Ishikawa (cell line): Measurements from ENCODE around the gene ABR.

ENCODE experiments used
- TAF1 ChIP-seq: IDR thresholded peaks from 2 replicates; pipeline ENCODE4 v1.6.1; 2012; ENCODE audit warnings: low read depth, mild to moderate bottlenecking
- ZBTB7A ChIP-seq: IDR thresholded peaks from 2 replicates; pipeline ENCODE4 v1.6.1; 2012; ENCODE audit warnings: low read depth
- TF ChIP-seq, protein P1 (sequence below): IDR thresholded peaks from 2 replicates; pipeline ENCODE4 v1.6.1; 2012
- TF ChIP-seq, protein P2 (sequence below): IDR thresholded peaks from 2 replicates; pipeline ENCODE4 v1.6.1; 2012; ENCODE audit warnings: low read depth, mild to moderate bottlenecking

DNA sequence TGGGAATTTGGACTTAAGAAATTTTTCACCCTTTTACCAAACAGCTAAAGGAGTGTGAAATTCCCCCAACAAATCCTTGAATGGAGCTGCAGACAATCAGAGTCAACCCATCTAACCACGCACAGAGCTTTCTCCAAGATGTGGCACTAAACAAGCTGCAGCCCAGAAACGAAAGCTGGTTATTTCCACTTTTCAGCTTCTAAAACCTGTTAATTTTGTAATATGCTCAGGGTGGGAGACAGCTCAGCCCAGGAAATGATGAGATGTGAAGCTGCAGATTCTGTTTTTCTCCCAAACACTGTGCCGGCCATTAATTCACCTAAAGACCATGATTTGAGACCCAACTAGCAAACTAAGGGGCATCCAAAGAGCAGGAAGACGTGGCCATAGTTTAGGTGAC is 33.2 kb upstream of the ABR start:
- TF ChIP-seq, protein P1, sequence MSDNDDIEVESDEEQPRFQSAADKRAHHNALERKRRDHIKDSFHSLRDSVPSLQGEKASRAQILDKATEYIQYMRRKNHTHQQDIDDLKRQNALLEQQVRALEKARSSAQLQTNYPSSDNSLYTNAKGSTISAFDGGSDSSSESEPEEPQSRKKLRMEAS = no peak
- no peak for TF ChIP-seq ZBTB7A
- no peak for TF ChIP-seq TAF1
- TF ChIP-seq, protein P2, sequence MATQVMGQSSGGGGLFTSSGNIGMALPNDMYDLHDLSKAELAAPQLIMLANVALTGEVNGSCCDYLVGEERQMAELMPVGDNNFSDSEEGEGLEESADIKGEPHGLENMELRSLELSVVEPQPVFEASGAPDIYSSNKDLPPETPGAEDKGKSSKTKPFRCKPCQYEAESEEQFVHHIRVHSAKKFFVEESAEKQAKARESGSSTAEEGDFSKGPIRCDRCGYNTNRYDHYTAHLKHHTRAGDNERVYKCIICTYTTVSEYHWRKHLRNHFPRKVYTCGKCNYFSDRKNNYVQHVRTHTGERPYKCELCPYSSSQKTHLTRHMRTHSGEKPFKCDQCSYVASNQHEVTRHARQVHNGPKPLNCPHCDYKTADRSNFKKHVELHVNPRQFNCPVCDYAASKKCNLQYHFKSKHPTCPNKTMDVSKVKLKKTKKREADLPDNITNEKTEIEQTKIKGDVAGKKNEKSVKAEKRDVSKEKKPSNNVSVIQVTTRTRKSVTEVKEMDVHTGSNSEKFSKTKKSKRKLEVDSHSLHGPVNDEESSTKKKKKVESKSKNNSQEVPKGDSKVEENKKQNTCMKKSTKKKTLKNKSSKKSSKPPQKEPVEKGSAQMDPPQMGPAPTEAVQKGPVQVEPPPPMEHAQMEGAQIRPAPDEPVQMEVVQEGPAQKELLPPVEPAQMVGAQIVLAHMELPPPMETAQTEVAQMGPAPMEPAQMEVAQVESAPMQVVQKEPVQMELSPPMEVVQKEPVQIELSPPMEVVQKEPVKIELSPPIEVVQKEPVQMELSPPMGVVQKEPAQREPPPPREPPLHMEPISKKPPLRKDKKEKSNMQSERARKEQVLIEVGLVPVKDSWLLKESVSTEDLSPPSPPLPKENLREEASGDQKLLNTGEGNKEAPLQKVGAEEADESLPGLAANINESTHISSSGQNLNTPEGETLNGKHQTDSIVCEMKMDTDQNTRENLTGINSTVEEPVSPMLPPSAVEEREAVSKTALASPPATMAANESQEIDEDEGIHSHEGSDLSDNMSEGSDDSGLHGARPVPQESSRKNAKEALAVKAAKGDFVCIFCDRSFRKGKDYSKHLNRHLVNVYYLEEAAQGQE = no peak
